Measurements from ENCODE around the gene TBC1D5.

TBC1D5 gene

GRCh38 chr3:17431484-17432045, 310.9 kb downstream of the TBC1D5 start:
- no peaks in the 10 kb centered on the region for H3K4me1 ChIP-seq (ENCODE audit: control insufficient read depth, insufficient read depth, low read length)
- H3K9ac ChIP-seq (ENCODE audit: low read length) = no peak overlapping the region
- H3K36me3 ChIP-seq (ENCODE audit: control insufficient read depth, insufficient read depth, low read length) = no peaks in the 10 kb centered on the region
- H3K9me3 ChIP-seq (ENCODE audit: control insufficient read depth, low read length) = no peaks in the 10 kb centered on the region
- no peak overlapping the region for H3K4me3 ChIP-seq (ENCODE audit: low read length)
- H3K27me3 ChIP-seq (ENCODE audit: control insufficient read depth, insufficient read depth, low read length) = no peaks in the 10 kb centered on the region

- Histone ChIP-seq H3K9me3 (ENCODE audit: control insufficient read depth, low read length) (no peaks in the 10 kb centered on the region), H3K27me3 (ENCODE audit: control insufficient read depth, insufficient read depth, low read length) (no peaks in the 10 kb centered on the region), H3K9ac (ENCODE audit: low read length) (no peak overlapping the region), H3K36me3 (ENCODE audit: control insufficient read depth, insufficient read depth, low read length) (no peaks in the 10 kb centered on the region), H3K4me1 (ENCODE audit: control insufficient read depth, insufficient read depth, low read length) (no peaks in the 10 kb centered on the region), H3K4me3 (ENCODE audit: low read length) (no peak overlapping the region)
Measured at GRCh38 chr3:17431004-17431403, 311.4 kb downstream of the TBC1D5 start.

GRCh38 chr3:17430582-17430981, 311.8 kb downstream of the TBC1D5 start:
- Histone ChIP-seq H3K9me3 (ENCODE audit: control insufficient read depth, low read length) (no peaks in the 10 kb centered on the region), H3K9ac (ENCODE audit: low read length) (no peak overlapping the region), H3K36me3 (ENCODE audit: control insufficient read depth, insufficient read depth, low read length) (no peaks in the 10 kb centered on the region), H3K27me3 (ENCODE audit: control insufficient read depth, insufficient read depth, low read length) (no peaks in the 10 kb centered on the region), H3K4me1 (ENCODE audit: control insufficient read depth, insufficient read depth, low read length) (no peaks in the 10 kb centered on the region), H3K4me3 (ENCODE audit: low read length) (no peak overlapping the region)

GRCh38 chr3:17423786-17424536, 318.5 kb downstream of the TBC1D5 start:
- Histone ChIP-seq H3K9ac (ENCODE audit: low read length) (no peak overlapping the region), H3K9me3 (ENCODE audit: control insufficient read depth, low read length) (no peaks in the 10 kb centered on the region), H3K4me1 (ENCODE audit: control insufficient read depth, insufficient read depth, low read length) (no peaks in the 10 kb centered on the region), H3K4me3 (ENCODE audit: low read length) (no peak overlapping the region), H3K36me3 (ENCODE audit: control insufficient read depth, insufficient read depth, low read length) (no peaks in the 10 kb centered on the region), H3K27me3 (ENCODE audit: control insufficient read depth, insufficient read depth, low read length) (no peaks in the 10 kb centered on the region)

- Histone ChIP-seq H3K4me1 (ENCODE audit: control insufficient read depth, insufficient read depth, low read length) (no peaks in the 10 kb centered on the region), H3K4me3 (ENCODE audit: low read length) (no peak overlapping the region), H3K9me3 (ENCODE audit: control insufficient read depth, low read length) (no peaks in the 10 kb centered on the region)
Measured at GRCh38 chr3:17422636-17423035, 319.8 kb downstream of the TBC1D5 start.

GRCh38 chr3:17420668-17421067, 321.8 kb downstream of the TBC1D5 start:
- no peak overlapping the region for H3K9ac ChIP-seq (ENCODE audit: low read length)
- H3K4me1 ChIP-seq (ENCODE audit: control insufficient read depth, insufficient read depth, low read length) = no peaks in the 10 kb centered on the region
- H3K27me3 ChIP-seq (ENCODE audit: control insufficient read depth, insufficient read depth, low read length) = no peaks in the 10 kb centered on the region
- no peak overlapping the region for H3K4me3 ChIP-seq (ENCODE audit: low read length)
- no peaks in the 10 kb centered on the region for H3K9me3 ChIP-seq (ENCODE audit: control insufficient read depth, low read length)
- no peaks in the 10 kb centered on the region for H3K36me3 ChIP-seq (ENCODE audit: control insufficient read depth, insufficient read depth, low read length)

More at GRCh38 chr3:17422636-17423035, 319.8 kb downstream of the TBC1D5 start:
- Histone ChIP-seq H3K36me3 (ENCODE audit: control insufficient read depth, insufficient read depth, low read length) (no peaks in the 10 kb centered on the region), H3K27me3 (ENCODE audit: control insufficient read depth, insufficient read depth, low read length) (no peaks in the 10 kb centered on the region), H3K9ac (ENCODE audit: low read length) (no peak overlapping the region)

- Histone ChIP-seq H3K36me3 (ENCODE audit: control insufficient read depth, insufficient read depth, low read length) (no peaks in the 10 kb centered on the region), H3K9ac (ENCODE audit: low read length) (no peak overlapping the region), H3K9me3 (ENCODE audit: control insufficient read depth, low read length) (no peaks in the 10 kb centered on the region), H3K27me3 (ENCODE audit: control insufficient read depth, insufficient read depth, low read length) (no peaks in the 10 kb centered on the region), H3K4me1 (ENCODE audit: control insufficient read depth, insufficient read depth, low read length) (no peaks in the 10 kb centered on the region), H3K4me3 (ENCODE audit: low read length) (no peak overlapping the region)
Measured at GRCh38 chr3:17412950-17413530, 329.4 kb downstream of the TBC1D5 start.

- Histone ChIP-seq H3K9ac (ENCODE audit: low read length) (no peak overlapping the region), H3K4me3 (ENCODE audit: low read length) (no peak overlapping the region), H3K9me3 (ENCODE audit: control insufficient read depth, low read length) (no peaks in the 10 kb centered on the region), H3K27me3 (ENCODE audit: control insufficient read depth, insufficient read depth, low read length) (no peaks in the 10 kb centered on the region), H3K36me3 (ENCODE audit: control insufficient read depth, insufficient read depth, low read length) (no peaks in the 10 kb centered on the region), H3K4me1 (ENCODE audit: control insufficient read depth, insufficient read depth, low read length) (no peaks in the 10 kb centered on the region)
Measured at GRCh38 chr3:17411157-17411877, 331.1 kb downstream of the TBC1D5 start.

- Histone ChIP-seq H3K4me3 (ENCODE audit: low read length) (no peak overlapping the region), H3K4me1 (ENCODE audit: control insufficient read depth, insufficient read depth, low read length) (no peaks in the 10 kb centered on the region), H3K36me3 (ENCODE audit: control insufficient read depth, insufficient read depth, low read length) (no peaks in the 10 kb centered on the region), H3K27me3 (ENCODE audit: control insufficient read depth, insufficient read depth, low read length) (no peaks in the 10 kb centered on the region), H3K9ac (ENCODE audit: low read length) (no peak overlapping the region), H3K9me3 (ENCODE audit: control insufficient read depth, low read length) (no peaks in the 10 kb centered on the region)
Measured at GRCh38 chr3:17407576-17407975, 334.9 kb downstream of the TBC1D5 start.

- no peaks in the 10 kb centered on the region for H3K9me3 ChIP-seq (ENCODE audit: control insufficient read depth, low read length)
- no peaks in the 10 kb centered on the region for H3K27me3 ChIP-seq (ENCODE audit: control insufficient read depth, insufficient read depth, low read length)
- H3K36me3 ChIP-seq (ENCODE audit: control insufficient read depth, insufficient read depth, low read length) = no peaks in the 10 kb centered on the region
- no peak overlapping the region for H3K9ac ChIP-seq (ENCODE audit: low read length)
- H3K4me3 ChIP-seq (ENCODE audit: low read length) = no peak overlapping the region
- H3K4me1 ChIP-seq (ENCODE audit: control insufficient read depth, insufficient read depth, low read length) = no peaks in the 10 kb centered on the region
Measured at GRCh38 chr3:17404548-17404947, 337.9 kb downstream of the TBC1D5 start.

- no peak overlapping the region for H3K9ac ChIP-seq (ENCODE audit: low read length)
- H3K4me1 ChIP-seq (ENCODE audit: control insufficient read depth, insufficient read depth, low read length) = no peaks in the 10 kb centered on the region
- no peak overlapping the region for H3K4me3 ChIP-seq (ENCODE audit: low read length)
- no peaks in the 10 kb centered on the region for H3K27me3 ChIP-seq (ENCODE audit: control insufficient read depth, insufficient read depth, low read length)
- no peaks in the 10 kb centered on the region for H3K36me3 ChIP-seq (ENCODE audit: control insufficient read depth, insufficient read depth, low read length)
- H3K9me3 ChIP-seq (ENCODE audit: control insufficient read depth, low read length) = no peaks in the 10 kb centered on the region
Measured at GRCh38 chr3:17402442-17402841, 340.0 kb downstream of the TBC1D5 start.

GRCh38 chr3:17401912-17402311, 340.5 kb downstream of the TBC1D5 start:
- Histone ChIP-seq H3K4me3 (ENCODE audit: low read length) (no peak overlapping the region), H3K36me3 (ENCODE audit: control insufficient read depth, insufficient read depth, low read length) (no peaks in the 10 kb centered on the region), H3K27me3 (ENCODE audit: control insufficient read depth, insufficient read depth, low read length) (no peaks in the 10 kb centered on the region), H3K4me1 (ENCODE audit: control insufficient read depth, insufficient read depth, low read length) (no peaks in the 10 kb centered on the region), H3K9me3 (ENCODE audit: control insufficient read depth, low read length) (no peaks in the 10 kb centered on the region), H3K9ac (ENCODE audit: low read length) (no peak overlapping the region)
